Left lung (tissue), 10 donors: ENCODE results near the gene DGCR8. TPM values are rescaled to one million over a fixed set of nuclear protein-coding genes. Genes with fewer than 3 reads are reported as not detected.

Source experiments
- ATAC-seq: fragments of 200-7000 bp; cut with Tn5 transposase; one replicate; pipeline ENCODE4 v1.9.1; 2020; ENCODE audit warnings: moderate library complexity
- DNase-seq, 4 donors: peaks; one replicate each; pipeline ENCODE4 v3.0.0-alpha.2; 2013 to 2020
- H3K27ac ChIP-seq, 2 donors: fragments of 200-600 bp; sonication (generic) in 1 of 2; one replicate each; pipeline versions ENCODE4 v1.5.0 to v1.8.0; 2020 to 2021
- H3K27me3 ChIP-seq, 2 donors: fragments of 200-600 bp; sonication (generic) in 1 of 2; one replicate each; pipeline versions ENCODE4 v1.5.0 to v1.8.0; 2020 to 2021
- H3K36me3 ChIP-seq, 2 donors: fragments of 200-600 bp; sonication (generic) in 1 of 2; one replicate each; pipeline versions ENCODE4 v1.5.0 to v1.8.0; 2020 to 2021
- H3K4me1 ChIP-seq, 2 donors: fragments of 200-600 bp; one replicate each; pipeline ENCODE4 v1.8.0; 2021
- H3K4me3 ChIP-seq, 2 donors: fragments of 200-600 bp; sonication (generic) in 1 of 2; one replicate each; pipeline versions ENCODE4 v1.5.0 to v1.8.0; 2020 to 2021; ENCODE audit warnings: mild to moderate bottlenecking in 1 of 2
- H3K9me3 ChIP-seq, 2 donors: fragments of 200-600 bp; sonication (generic) in 1 of 2; one replicate each; pipeline versions ENCODE4 v1.5.0 to v1.8.0; 2020 to 2021
- CTCF ChIP-seq, 2 donors: fragments of 200-600 bp; sonication (generic) in 1 of 2; IDR thresholded peaks; one replicate each; pipeline versions ENCODE4 v1.5.0 to v1.8.0; 2021; ENCODE audit warnings: antibody characterized with exemption in 2 of 2
- intact Hi-C, 2 donors: fragments of 100-400 bp; cut with DNase I; formaldehyde crosslinking; loops; one replicate each; pipeline versions ENCODE4 v1.11.2 to v1.14.2; 2022
- polyA plus RNA-seq, 6 donors: library from polyadenylated mRNA; unstranded; fragments of 120-200 nt; gene quantifications; one replicate each; pipeline ENCODE4 v1.2.1, GENCODE V29; 2013; ENCODE audit not compliant: insufficient read length in 6 of 6
- total RNA-seq, 2 donors: library from RNA; stranded (reverse); fragmentation: NEBNext Ultra II Directional; extraction: Animal tissue kit (Norgen Biotek cat#: 25700); gene quantifications; one replicate each; pipeline ENCODE4 v1.2.1, GENCODE V29; 2021
- donor health status: DM: no; HTN: yes; CAD: no.
- donor health status: DM: no; HTN: no; CAD: no.

DGCR8 gene
- total and polyA plus RNA-seq, 8 donors = 28.9 to 63.2 (median 44.5) TPM

GRCh38 chr22:20063271-20064139 lies 16.5 kb upstream of the DGCR8 start:
- H3K4me3 ChIP-seq = no peak overlapping the region
- no peaks in the 10 kb centered on the region for H3K27me3 ChIP-seq
- DNase-seq = peak in 1 of 4 donors; percentile 73
- H3K4me1 ChIP-seq = peaks cover 0 to 8% of the 10 kb centered on the region in 2 donors
- no peak overlapping the region for H3K27ac ChIP-seq
- H3K36me3 ChIP-seq = peaks cover 0 to 70% of the 10 kb centered on the region in 2 donors
- intact Hi-C loops = no loop called here
- no peak for TF ChIP-seq CTCF (IDR thresholded peaks at IDR 0.05)
- no peaks in the 10 kb centered on the region for H3K9me3 ChIP-seq
- no peak for ATAC-seq

DNA sequence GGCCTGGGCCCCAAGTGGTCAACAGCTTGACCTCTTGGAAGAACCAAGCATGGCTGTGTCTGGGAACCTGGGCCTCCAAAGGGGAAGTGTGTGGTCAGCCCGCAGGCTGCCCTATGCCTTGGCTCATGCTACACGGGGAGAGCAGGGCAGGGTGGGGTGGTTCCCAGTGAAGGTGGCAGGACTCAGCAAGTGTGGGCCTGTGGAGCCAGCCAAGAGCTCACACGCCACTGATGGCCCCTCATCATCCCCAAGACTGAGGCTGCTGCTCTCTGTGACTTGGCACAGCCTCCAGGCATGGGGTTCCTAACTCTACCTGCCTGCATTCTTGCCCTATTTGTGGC lies 15.9 kb upstream of the DGCR8 start:
- H3K27me3 ChIP-seq = no peaks in the 10 kb centered on the region
- DNase-seq = peak in 1 of 4 donors; percentile 55
- no peak for ATAC-seq
- no peak overlapping the region for H3K4me3 ChIP-seq
- peaks cover 0 to 7% of the 10 kb centered on the region in 2 donors for H3K4me1 ChIP-seq
- no peaks in the 10 kb centered on the region for H3K9me3 ChIP-seq
- no peak for TF ChIP-seq CTCF (IDR thresholded peaks at IDR 0.05)
- intact Hi-C loops = no loop called here
- H3K36me3 ChIP-seq = peaks cover 0 to 64% of the 10 kb centered on the region in 2 donors
- no peak overlapping the region for H3K27ac ChIP-seq

- DNase-seq = peak in 1 of 4 donors; percentile 58
- intact Hi-C loops = no loop called here
- H3K4me3 ChIP-seq = no peak overlapping the region
- no peak overlapping the region for H3K27ac ChIP-seq
- no peaks in the 10 kb centered on the region for H3K27me3 ChIP-seq
- no peak for TF ChIP-seq CTCF (IDR thresholded peaks at IDR 0.05)
- no peaks in the 10 kb centered on the region for H3K9me3 ChIP-seq
- H3K4me1 ChIP-seq = peaks cover 0 to 5% of the 10 kb centered on the region in 2 donors
- no peak for ATAC-seq
- H3K36me3 ChIP-seq = peaks cover 0 to 61% of the 10 kb centered on the region in 2 donors
Observed at GRCh38 chr22:20064545-20065262, 15.3 kb upstream of the DGCR8 start.

GRCh38 chr22:20065896-20066616 lies 14.0 kb upstream of the DGCR8 start:
- intact Hi-C loops = no loop called here
- peaks cover 0 to 52% of the 10 kb centered on the region in 2 donors for H3K36me3 ChIP-seq
- no peaks in the 10 kb centered on the region for H3K9me3 ChIP-seq
- ATAC-seq (no peak), DNase-seq (peak in 1 of 4 donors; percentile 42)
- no peak overlapping the region for H3K4me3 ChIP-seq
- no peak for TF ChIP-seq CTCF (IDR thresholded peaks at IDR 0.05)
- H3K27ac ChIP-seq = no peak overlapping the region
- peaks cover 0 to 5% of the 10 kb centered on the region in 2 donors for H3K4me1 ChIP-seq
- no peaks in the 10 kb centered on the region for H3K27me3 ChIP-seq
